ENCODE measurements around the gene ADCY10. TPM values are rescaled to one million over a fixed set of nuclear protein-coding genes. Genes with fewer than 3 reads are reported as not detected.

ADCY10 gene
- total and polyA plus RNA-seq, 7 experiments from 2014 or later: 0.19 to 1.3 (median 0.43) TPM; not detected in 2

GRCh38 chr1:167795810-167796740, 117.9 kb downstream of the ADCY10 start:
- Histone ChIP-seq H3K27ac (ENCODE audit: low read depth, low read length) (no peak overlapping the region), H3K4me1 (ENCODE audit: control insufficient read depth in 2 of 2, insufficient read depth in 2 of 2, low read length in 2 of 2) (no peaks in the 10 kb centered on the region), H3K9me3 (ENCODE audit: control insufficient read depth in 2 of 3, low read length in 3 of 3) (no peaks in the 10 kb centered on the region), H3K27me3 (ENCODE audit: control insufficient read depth in 2 of 2, insufficient read depth in 2 of 2, low read length in 2 of 2) (no peaks in the 10 kb centered on the region), H3K36me3 (ENCODE audit: control insufficient read depth in 2 of 3, insufficient read depth in 3 of 3, low read length in 3 of 3) (no peaks in the 10 kb centered on the region), H3K4me3 (ENCODE audit: low read length) (no peak overlapping the region)
- POLR2A ChIA-PET: interaction anchor here (0.6 kb wide), 1 partner anchor 21 kb away, joined by 3 read pairs; no protein-coding TSS in a partner anchor
- CTCF ChIA-PET: interaction anchor here (1.1 kb wide), 1 partner anchor 15 kb away, joined by 3 read pairs; no protein-coding TSS in a partner anchor
- H3K36me3 Mint-ChIP-seq: peaks cover 0 to 3% (median 0%) of the 10 kb centered on the region in 5 donors
- H3K9me3 Mint-ChIP-seq: no peaks in the 10 kb centered on the region
- ATAC-seq (no peak), DNase-seq (no peak)
- H3K27me3 Mint-ChIP-seq: no peaks in the 10 kb centered on the region
- peaks cover 0 to 14% (median 5%) of the 10 kb centered on the region in 7 donors for H3K4me1 Mint-ChIP-seq
- intact Hi-C loops (cut with micrococcal nuclease): no loop called here
- H3K4me3 Mint-ChIP-seq: no peak overlapping the region
- no peak overlapping the region for H3K27ac Mint-ChIP-seq

- ATAC-seq: no peak
- Mint-ChIP-seq H3K9me3 (no peaks in the 10 kb centered on the region), H3K27ac (no peak overlapping the region), H3K36me3 (peaks cover 0 to 13% (median 6%) of the 10 kb centered on the region in 5 donors), H3K4me3 (no peak overlapping the region), H3K4me1 (peaks cover 0 to 14% (median 6%) of the 10 kb centered on the region in 7 donors), H3K27me3 (no peaks in the 10 kb centered on the region)
- CTCF ChIA-PET: no interaction called here
- intact Hi-C loops (cut with micrococcal nuclease): no loop called here
- Histone ChIP-seq H3K27ac (ENCODE audit: low read depth, low read length) (no peak overlapping the region), H3K4me3 (ENCODE audit: low read length) (no peak overlapping the region), H3K4me1 (ENCODE audit: control insufficient read depth in 2 of 2, insufficient read depth in 2 of 2, low read length in 2 of 2) (no peaks in the 10 kb centered on the region), H3K9me3 (ENCODE audit: control insufficient read depth in 2 of 3, low read length in 3 of 3) (no peaks in the 10 kb centered on the region), H3K27me3 (ENCODE audit: control insufficient read depth in 2 of 2, insufficient read depth in 2 of 2, low read length in 2 of 2) (no peaks in the 10 kb centered on the region), H3K36me3 (ENCODE audit: control insufficient read depth in 2 of 3, insufficient read depth in 3 of 3, low read length in 3 of 3) (no peaks in the 10 kb centered on the region)
- no peak for DNase-seq
- POLR2A ChIA-PET: no interaction called here
Measured at GRCh38 chr1:167794043-167794442, 119.9 kb downstream of the ADCY10 start.

- CTCF ChIA-PET: no interaction called here
- H3K27ac ChIP-seq (ENCODE audit: low read depth, low read length): no peak overlapping the region
- no peak overlapping the region for H3K4me3 ChIP-seq (ENCODE audit: low read length)
- Mint-ChIP-seq H3K4me3 (no peak overlapping the region), H3K36me3 (peaks cover 4 to 22% (median 17%) of the 10 kb centered on the region in 5 donors), H3K27ac (no peak overlapping the region), H3K27me3 (no peaks in the 10 kb centered on the region), H3K9me3 (no peaks in the 10 kb centered on the region), H3K4me1 (peaks cover 0 to 11% (median 4%) of the 10 kb centered on the region in 7 donors)
- no peaks in the 10 kb centered on the region for H3K36me3 ChIP-seq (ENCODE audit: control insufficient read depth in 2 of 3, insufficient read depth in 3 of 3, low read length in 3 of 3)
- no peaks in the 10 kb centered on the region for H3K9me3 ChIP-seq (ENCODE audit: control insufficient read depth in 2 of 3, low read length in 3 of 3)
- DNase-seq (no peak), ATAC-seq (no peak)
- intact Hi-C loops (cut with micrococcal nuclease): no loop called here
- no peaks in the 10 kb centered on the region for H3K4me1 ChIP-seq (ENCODE audit: control insufficient read depth in 2 of 2, insufficient read depth in 2 of 2, low read length in 2 of 2)
- POLR2A ChIA-PET: no interaction called here
- H3K27me3 ChIP-seq (ENCODE audit: control insufficient read depth in 2 of 2, insufficient read depth in 2 of 2, low read length in 2 of 2): no peaks in the 10 kb centered on the region
Measured at GRCh38 chr1:167792188-167792565, 121.8 kb downstream of the ADCY10 start.

- Mint-ChIP-seq H3K9me3 (no peaks in the 10 kb centered on the region), H3K27me3 (no peaks in the 10 kb centered on the region), H3K4me3 (no peak overlapping the region), H3K27ac (peak overlapping the region in 1 of 9 donors; percentile 12), H3K36me3 (peaks cover 4 to 24% (median 23%) of the 10 kb centered on the region in 5 donors), H3K4me1 (peaks cover 0 to 7% (median 0%) of the 10 kb centered on the region in 7 donors)
- intact Hi-C loops (cut with micrococcal nuclease): no loop called here
- Histone ChIP-seq H3K36me3 (ENCODE audit: control insufficient read depth in 2 of 3, insufficient read depth in 3 of 3, low read length in 3 of 3) (no peaks in the 10 kb centered on the region), H3K4me3 (ENCODE audit: low read length) (no peak overlapping the region), H3K4me1 (ENCODE audit: control insufficient read depth in 2 of 2, insufficient read depth in 2 of 2, low read length in 2 of 2) (no peaks in the 10 kb centered on the region), H3K27me3 (ENCODE audit: control insufficient read depth in 2 of 2, insufficient read depth in 2 of 2, low read length in 2 of 2) (no peaks in the 10 kb centered on the region), H3K9me3 (ENCODE audit: control insufficient read depth in 2 of 3, low read length in 3 of 3) (no peaks in the 10 kb centered on the region), H3K27ac (ENCODE audit: low read depth, low read length) (no peak overlapping the region)
- POLR2A ChIA-PET: no interaction called here
- DNase-seq: no peak
- CTCF ChIA-PET: no interaction called here
- peak; percentile 40 for ATAC-seq
Measured at GRCh38 chr1:167791281-167792187, 122.4 kb downstream of the ADCY10 start.

GRCh38 chr1:167790117-167790516, 123.8 kb downstream of the ADCY10 start:
- POLR2A ChIA-PET: no interaction called here
- ATAC-seq: no peak
- CTCF ChIA-PET: no interaction called here

GRCh38 chr1:167789501-167789900, 124.4 kb downstream of the ADCY10 start:
- Mint-ChIP-seq H3K9me3 (no peaks in the 10 kb centered on the region), H3K4me1 (peaks cover 0 to 6% (median 0%) of the 10 kb centered on the region in 7 donors), H3K27me3 (no peaks in the 10 kb centered on the region), H3K36me3 (peaks cover 7 to 33% (median 28%) of the 10 kb centered on the region in 5 donors), H3K27ac (no peak overlapping the region), H3K4me3 (no peak overlapping the region)
- no peaks in the 10 kb centered on the region for H3K36me3 ChIP-seq (ENCODE audit: control insufficient read depth in 2 of 3, insufficient read depth in 3 of 3, low read length in 3 of 3)
- H3K9me3 ChIP-seq (ENCODE audit: control insufficient read depth in 2 of 3, low read length in 3 of 3): no peaks in the 10 kb centered on the region
- no peak for DNase-seq
- intact Hi-C loops (cut with micrococcal nuclease): no loop called here
- ATAC-seq: no peak
- ChIA-PET POLR2A (no interaction called here), CTCF (interaction anchor here (0.5 to 0.7 kb wide), 2 partner anchors 11 to 45 kb away, joined by 3 to 4 read pairs; no protein-coding TSS in a partner anchor)
- no peak overlapping the region for H3K27ac ChIP-seq (ENCODE audit: low read depth, low read length)
- no peaks in the 10 kb centered on the region for H3K4me1 ChIP-seq (ENCODE audit: control insufficient read depth in 2 of 2, insufficient read depth in 2 of 2, low read length in 2 of 2)
- no peak overlapping the region for H3K4me3 ChIP-seq (ENCODE audit: low read length)
- H3K27me3 ChIP-seq (ENCODE audit: control insufficient read depth in 2 of 2, insufficient read depth in 2 of 2, low read length in 2 of 2): no peaks in the 10 kb centered on the region

More at GRCh38 chr1:167790117-167790516, 123.8 kb downstream of the ADCY10 start:
- Mint-ChIP-seq H3K27me3 (no peaks in the 10 kb centered on the region), H3K27ac (peak overlapping the region in 2 of 9 donors; percentile 32 to 33), H3K9me3 (no peaks in the 10 kb centered on the region), H3K36me3 (peaks cover 6 to 31% (median 25%) of the 10 kb centered on the region in 5 donors), H3K4me1 (peaks cover 0 to 3% (median 0%) of the 10 kb centered on the region in 7 donors), H3K4me3 (no peak overlapping the region)
- Histone ChIP-seq H3K36me3 (ENCODE audit: control insufficient read depth in 2 of 3, insufficient read depth in 3 of 3, low read length in 3 of 3) (no peaks in the 10 kb centered on the region), H3K27me3 (ENCODE audit: control insufficient read depth in 2 of 2, insufficient read depth in 2 of 2, low read length in 2 of 2) (no peaks in the 10 kb centered on the region), H3K27ac (ENCODE audit: low read depth, low read length) (no peak overlapping the region), H3K9me3 (ENCODE audit: control insufficient read depth in 2 of 3, low read length in 3 of 3) (no peaks in the 10 kb centered on the region), H3K4me3 (ENCODE audit: low read length) (no peak overlapping the region), H3K4me1 (ENCODE audit: control insufficient read depth in 2 of 2, insufficient read depth in 2 of 2, low read length in 2 of 2) (no peaks in the 10 kb centered on the region)
- DNase-seq: no peak
- intact Hi-C loops (cut with micrococcal nuclease): no loop called here
